GM12874 (cell line): ENCODE measurements around the gene TLN1.

ENCODE experiments used
- TF ChIP-seq, protein P1 (sequence below): IDR thresholded peaks from 2 replicates; pipeline ENCODE4 v1.5.1; 2011; ENCODE audit warnings: low read depth, mild to moderate bottlenecking, control low read depth, low read length, moderate library complexity; ENCODE audit not compliant: insufficient read depth

Gene TLN1

DNA sequence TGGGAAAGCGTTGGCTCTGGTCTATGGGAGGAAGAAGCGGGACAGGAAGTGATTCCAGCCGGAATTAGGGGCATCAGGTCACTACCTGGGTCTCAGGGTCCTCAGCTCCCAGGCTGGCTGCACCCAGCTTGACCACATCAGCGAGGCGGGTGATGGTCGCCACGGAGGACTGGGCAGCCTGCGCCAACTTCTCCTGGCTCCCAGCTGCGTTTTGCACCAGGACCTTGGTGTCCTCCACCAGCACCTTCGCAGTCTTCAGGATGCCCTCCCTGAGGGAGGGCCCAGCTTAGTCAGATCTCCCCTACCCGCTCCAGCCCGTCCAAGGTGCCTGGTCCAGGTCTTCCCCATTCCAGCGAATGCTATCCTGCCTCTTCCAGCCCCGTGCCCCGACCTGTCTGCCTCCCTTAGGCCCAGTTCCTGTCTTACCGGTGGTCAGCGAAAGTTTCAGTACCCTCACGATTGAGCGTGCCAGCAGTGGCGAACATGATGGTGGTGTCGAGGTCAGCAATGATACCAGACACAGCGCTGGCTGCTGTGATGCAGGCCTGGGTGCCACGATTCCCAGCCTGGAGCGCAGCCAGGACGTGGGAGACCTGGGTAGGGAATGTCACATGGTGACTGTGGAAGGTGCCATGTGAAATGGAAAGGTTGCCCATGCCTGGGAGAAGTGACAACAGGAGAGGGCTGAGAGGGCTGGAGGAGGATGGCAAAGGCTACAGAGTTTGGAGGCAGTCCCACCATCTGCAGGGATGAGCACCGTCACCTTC lies 27.9 kb downstream of the TLN1 start:
- TF ChIP-seq, protein P1, sequence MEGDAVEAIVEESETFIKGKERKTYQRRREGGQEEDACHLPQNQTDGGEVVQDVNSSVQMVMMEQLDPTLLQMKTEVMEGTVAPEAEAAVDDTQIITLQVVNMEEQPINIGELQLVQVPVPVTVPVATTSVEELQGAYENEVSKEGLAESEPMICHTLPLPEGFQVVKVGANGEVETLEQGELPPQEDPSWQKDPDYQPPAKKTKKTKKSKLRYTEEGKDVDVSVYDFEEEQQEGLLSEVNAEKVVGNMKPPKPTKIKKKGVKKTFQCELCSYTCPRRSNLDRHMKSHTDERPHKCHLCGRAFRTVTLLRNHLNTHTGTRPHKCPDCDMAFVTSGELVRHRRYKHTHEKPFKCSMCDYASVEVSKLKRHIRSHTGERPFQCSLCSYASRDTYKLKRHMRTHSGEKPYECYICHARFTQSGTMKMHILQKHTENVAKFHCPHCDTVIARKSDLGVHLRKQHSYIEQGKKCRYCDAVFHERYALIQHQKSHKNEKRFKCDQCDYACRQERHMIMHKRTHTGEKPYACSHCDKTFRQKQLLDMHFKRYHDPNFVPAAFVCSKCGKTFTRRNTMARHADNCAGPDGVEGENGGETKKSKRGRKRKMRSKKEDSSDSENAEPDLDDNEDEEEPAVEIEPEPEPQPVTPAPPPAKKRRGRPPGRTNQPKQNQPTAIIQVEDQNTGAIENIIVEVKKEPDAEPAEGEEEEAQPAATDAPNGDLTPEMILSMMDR = no peak

DNA sequence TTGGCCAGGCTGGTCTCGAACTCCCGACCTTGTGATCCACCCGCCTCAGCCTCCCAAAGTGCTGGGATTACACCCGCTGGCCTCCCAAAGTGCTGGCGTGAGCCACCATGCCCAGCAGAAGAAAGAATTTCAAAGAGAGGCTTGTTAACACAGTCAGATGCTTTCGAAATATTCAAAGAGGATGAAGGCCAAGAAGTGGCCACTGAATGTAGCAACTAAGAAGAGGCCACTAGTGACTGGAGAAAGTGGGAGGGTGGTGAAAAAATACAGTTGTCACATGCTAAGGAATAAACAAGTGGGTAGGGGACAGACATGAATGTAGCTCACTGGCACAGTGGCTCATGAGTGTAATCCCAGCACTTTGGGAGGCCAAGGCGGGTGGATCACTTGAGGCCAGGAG lies 29.3 kb downstream of the TLN1 start:
- TF ChIP-seq, protein P1 = no peak

- TF ChIP-seq, protein P1 = no peak
Observed at GRCh38 chr9:35700942-35701341, 31.1 kb downstream of the TLN1 start.

- TF ChIP-seq, protein P1 = no peak
Observed at GRCh38 chr9:35700031-35700430, 32.0 kb downstream of the TLN1 start.

DNA sequence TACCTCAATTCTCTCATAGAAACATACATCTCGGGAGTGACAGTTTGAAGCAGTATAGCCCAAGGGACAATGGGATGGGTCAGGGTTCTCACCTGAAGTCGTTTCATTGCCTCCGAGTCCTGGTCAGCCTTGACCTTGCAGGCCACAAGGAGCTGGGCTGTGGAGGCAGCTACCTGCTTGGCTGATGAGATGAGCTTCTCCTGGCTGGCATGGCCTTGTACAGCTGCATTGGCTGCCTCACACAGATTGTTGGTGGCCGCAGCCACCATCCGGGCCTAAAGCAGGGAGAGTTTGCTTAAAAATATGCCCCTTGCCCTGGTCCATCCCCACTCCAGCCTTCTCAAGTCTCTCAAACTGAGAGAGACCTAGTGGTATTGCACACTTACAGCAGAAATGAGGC lies 33.8 kb downstream of the TLN1 start:
- TF ChIP-seq, protein P1 = no peak

DNA sequence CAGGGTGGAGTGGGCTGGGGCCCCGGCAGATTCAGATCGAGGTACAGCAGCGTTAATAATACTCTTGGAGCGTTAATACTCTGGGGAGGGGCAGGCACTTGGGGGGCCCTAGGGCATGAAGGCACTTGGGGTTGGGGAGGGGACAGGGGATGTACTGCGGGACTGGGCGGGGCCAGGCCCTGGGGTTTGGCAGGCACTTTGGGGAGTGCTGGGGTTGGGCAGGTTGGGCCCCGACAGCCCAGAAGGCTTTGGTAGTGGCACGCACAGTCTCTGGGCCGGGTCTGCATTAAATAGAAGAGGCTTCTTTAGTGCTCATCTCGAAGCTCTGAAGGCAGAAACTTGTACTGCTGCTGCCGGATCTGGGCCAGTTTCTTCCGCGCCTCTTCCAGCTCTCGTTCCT lies 34.5 kb downstream of the TLN1 start:
- TF ChIP-seq, protein P1 = no peak

GRCh38 chr9:35696520-35697215 lies 35.3 kb downstream of the TLN1 start:
- TF ChIP-seq, protein P1 = peak; percentile 97
